Subcutaneous adipose tissue (tissue), 4 donors: ENCODE data around the gene TPP1. TPM values are rescaled to one million over a fixed set of nuclear protein-coding genes. Genes with fewer than 3 reads are reported as not detected.

Experiments
- CTCF ChIP-seq: fragments of 450-650 bp; IDR thresholded peaks from one replicate; pipeline ENCODE4 v1.5.1; 2016; ENCODE audit warnings: low read depth, mild to moderate bottlenecking, control low read depth, antibody characterized with exemption, moderate library complexity
- total RNA-seq, 4 donors: library from RNA; depleted of rRNA; stranded (reverse); fragments of >200 nt; gene quantifications; one replicate each; pipeline ENCODE4 v1.1.0, GENCODE V29; 2016

The TPP1 gene
- total RNA-seq, 4 donors from 2014 or later, result 44.8 to 178 (median 93.7) TPM

- TF ChIP-seq CTCF, result no peak
Observed at GRCh38 chr11:6658647-6659046, 39.4 kb upstream of the TPP1 start.

GRCh38 chr11:6657346-6657745, 38.1 kb upstream of the TPP1 start:
- no peak for TF ChIP-seq CTCF

- no peak for TF ChIP-seq CTCF
Observed at GRCh38 chr11:6656936-6657335, 37.7 kb upstream of the TPP1 start.

GRCh38 chr11:6656584-6656915, 37.3 kb upstream of the TPP1 start:
- TF ChIP-seq CTCF, result no peak

- no peak for TF ChIP-seq CTCF
Observed at GRCh38 chr11:6655790-6656583, 36.8 kb upstream of the TPP1 start, which contains the start of gene DCHS1. DCHS1 (minus strand) TSS chr11:6655809; CDS start chr11:6641613, 14,196 bp downstream.

GRCh38 chr11:6655020-6655789, 36.0 kb upstream of the TPP1 start:
- no peak for TF ChIP-seq CTCF

GRCh38 chr11:6654281-6655019, 35.2 kb upstream of the TPP1 start:
- TF ChIP-seq CTCF, result no peak
